Measurements from ENCODE around the gene BCL2.

DNA sequence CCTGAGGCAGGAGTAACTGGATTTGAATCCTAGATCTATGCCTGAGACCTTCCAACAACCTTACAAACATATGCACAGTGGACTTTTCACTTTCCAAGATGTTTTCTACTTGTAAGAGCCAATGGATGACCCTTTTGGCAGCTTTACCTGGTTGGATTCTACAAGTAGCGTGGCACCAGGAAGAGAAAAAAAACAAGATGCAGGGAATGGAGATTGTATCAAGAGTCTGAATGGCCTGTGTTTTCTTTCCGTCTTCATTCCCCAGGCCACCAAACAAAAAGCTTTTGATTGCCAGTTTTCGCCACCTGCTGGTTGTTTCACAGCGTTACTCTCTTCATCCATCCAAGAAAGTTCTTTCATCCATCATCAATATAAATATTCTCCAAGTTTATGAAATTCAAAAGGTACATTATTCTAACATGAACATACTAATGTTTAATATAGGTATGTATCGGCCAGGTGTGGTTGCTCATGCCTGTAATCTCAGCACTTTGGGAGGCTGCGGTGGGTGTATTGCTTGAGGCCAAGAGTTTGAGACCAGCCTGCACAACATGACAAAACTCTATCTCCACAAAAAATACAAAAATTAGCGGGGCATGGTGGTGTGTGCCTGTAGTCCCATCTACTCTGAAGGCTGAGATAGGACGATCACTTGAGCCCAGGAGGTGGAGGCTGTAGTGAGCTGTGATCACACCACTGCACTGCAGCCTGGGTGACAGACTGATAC, 3.5 kb upstream of the BCL2 start:
- TF ChIP-seq, protein P1, sequence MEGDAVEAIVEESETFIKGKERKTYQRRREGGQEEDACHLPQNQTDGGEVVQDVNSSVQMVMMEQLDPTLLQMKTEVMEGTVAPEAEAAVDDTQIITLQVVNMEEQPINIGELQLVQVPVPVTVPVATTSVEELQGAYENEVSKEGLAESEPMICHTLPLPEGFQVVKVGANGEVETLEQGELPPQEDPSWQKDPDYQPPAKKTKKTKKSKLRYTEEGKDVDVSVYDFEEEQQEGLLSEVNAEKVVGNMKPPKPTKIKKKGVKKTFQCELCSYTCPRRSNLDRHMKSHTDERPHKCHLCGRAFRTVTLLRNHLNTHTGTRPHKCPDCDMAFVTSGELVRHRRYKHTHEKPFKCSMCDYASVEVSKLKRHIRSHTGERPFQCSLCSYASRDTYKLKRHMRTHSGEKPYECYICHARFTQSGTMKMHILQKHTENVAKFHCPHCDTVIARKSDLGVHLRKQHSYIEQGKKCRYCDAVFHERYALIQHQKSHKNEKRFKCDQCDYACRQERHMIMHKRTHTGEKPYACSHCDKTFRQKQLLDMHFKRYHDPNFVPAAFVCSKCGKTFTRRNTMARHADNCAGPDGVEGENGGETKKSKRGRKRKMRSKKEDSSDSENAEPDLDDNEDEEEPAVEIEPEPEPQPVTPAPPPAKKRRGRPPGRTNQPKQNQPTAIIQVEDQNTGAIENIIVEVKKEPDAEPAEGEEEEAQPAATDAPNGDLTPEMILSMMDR (IDR thresholded peaks at IDR 0.05), result peak; percentile 57 to 80 (median 65)
- TF ChIP-seq POLR2A (IDR thresholded peaks at IDR 0.05), result no peak
